ENCODE results near the gene TXNRD3.

Gene TXNRD3

GRCh38 chr3:126581569-126581968 is 73.4 kb downstream of the TXNRD3 start:
- Histone ChIP-seq H3K9ac (ENCODE audit: low read depth, low read length) (no peak overlapping the region), H3K27ac (ENCODE audit: low read depth, low read length) (no peak overlapping the region), H3K36me3 (ENCODE audit: control insufficient read depth, insufficient read depth, low read length) (no peaks in the 10 kb centered on the region), H3K4me3 (ENCODE audit: low read depth, low read length) (no peak overlapping the region), H3K4me1 (ENCODE audit: control insufficient read depth, insufficient read depth, low read length) (no peaks in the 10 kb centered on the region), H3K9me3 (ENCODE audit: control insufficient read depth, insufficient read depth, low read length) (no peaks in the 10 kb centered on the region), H3K27me3 (ENCODE audit: control insufficient read depth, insufficient read depth, low read length) (no peaks in the 10 kb centered on the region)

- no peak overlapping the region for H3K4me3 ChIP-seq (ENCODE audit: low read depth, low read length)
- H3K36me3 ChIP-seq (ENCODE audit: control insufficient read depth, insufficient read depth, low read length) = no peaks in the 10 kb centered on the region
These were observed 74.2 kb downstream of the TXNRD3 start for GRCh38 chr3:126580746-126581145.

GRCh38 chr3:126578702-126579101 is 76.2 kb downstream of the TXNRD3 start:
- no peaks in the 10 kb centered on the region for H3K27me3 ChIP-seq (ENCODE audit: control insufficient read depth, insufficient read depth, low read length)
- no peaks in the 10 kb centered on the region for H3K36me3 ChIP-seq (ENCODE audit: control insufficient read depth, insufficient read depth, low read length)
- no peaks in the 10 kb centered on the region for H3K9me3 ChIP-seq (ENCODE audit: control insufficient read depth, insufficient read depth, low read length)
- no peak overlapping the region for H3K9ac ChIP-seq (ENCODE audit: low read depth, low read length)
- H3K27ac ChIP-seq (ENCODE audit: low read depth, low read length) = no peak overlapping the region
- H3K4me3 ChIP-seq (ENCODE audit: low read depth, low read length) = no peak overlapping the region
- no peaks in the 10 kb centered on the region for H3K4me1 ChIP-seq (ENCODE audit: control insufficient read depth, insufficient read depth, low read length)

More at GRCh38 chr3:126580746-126581145, 74.2 kb downstream of the TXNRD3 start:
- Histone ChIP-seq H3K4me1 (ENCODE audit: control insufficient read depth, insufficient read depth, low read length) (no peaks in the 10 kb centered on the region), H3K9me3 (ENCODE audit: control insufficient read depth, insufficient read depth, low read length) (no peaks in the 10 kb centered on the region), H3K27ac (ENCODE audit: low read depth, low read length) (no peak overlapping the region), H3K9ac (ENCODE audit: low read depth, low read length) (no peak overlapping the region), H3K27me3 (ENCODE audit: control insufficient read depth, insufficient read depth, low read length) (no peaks in the 10 kb centered on the region)

- Histone ChIP-seq H3K4me1 (ENCODE audit: control insufficient read depth, insufficient read depth, low read length) (no peaks in the 10 kb centered on the region), H3K36me3 (ENCODE audit: control insufficient read depth, insufficient read depth, low read length) (no peaks in the 10 kb centered on the region), H3K9ac (ENCODE audit: low read depth, low read length) (no peak overlapping the region), H3K27ac (ENCODE audit: low read depth, low read length) (no peak overlapping the region), H3K9me3 (ENCODE audit: control insufficient read depth, insufficient read depth, low read length) (no peaks in the 10 kb centered on the region), H3K27me3 (ENCODE audit: control insufficient read depth, insufficient read depth, low read length) (no peaks in the 10 kb centered on the region), H3K4me3 (ENCODE audit: low read depth, low read length) (no peak overlapping the region)
These were observed 77.7 kb downstream of the TXNRD3 start for GRCh38 chr3:126577261-126577660.

- no peaks in the 10 kb centered on the region for H3K27me3 ChIP-seq (ENCODE audit: control insufficient read depth, insufficient read depth, low read length)
- H3K27ac ChIP-seq (ENCODE audit: low read depth, low read length) = no peak overlapping the region
- no peak overlapping the region for H3K4me3 ChIP-seq (ENCODE audit: low read depth, low read length)
- H3K36me3 ChIP-seq (ENCODE audit: control insufficient read depth, insufficient read depth, low read length) = no peaks in the 10 kb centered on the region
- H3K4me1 ChIP-seq (ENCODE audit: control insufficient read depth, insufficient read depth, low read length) = no peaks in the 10 kb centered on the region
- H3K9ac ChIP-seq (ENCODE audit: low read depth, low read length) = no peak overlapping the region
- H3K9me3 ChIP-seq (ENCODE audit: control insufficient read depth, insufficient read depth, low read length) = no peaks in the 10 kb centered on the region
These were observed 81.3 kb downstream of the TXNRD3 start for GRCh38 chr3:126573492-126574117.

GRCh38 chr3:126571078-126571477 is 83.8 kb downstream of the TXNRD3 start:
- Histone ChIP-seq H3K4me3 (ENCODE audit: low read depth, low read length) (no peak overlapping the region), H3K9me3 (ENCODE audit: control insufficient read depth, insufficient read depth, low read length) (no peaks in the 10 kb centered on the region), H3K4me1 (ENCODE audit: control insufficient read depth, insufficient read depth, low read length) (no peaks in the 10 kb centered on the region), H3K9ac (ENCODE audit: low read depth, low read length) (no peak overlapping the region), H3K36me3 (ENCODE audit: control insufficient read depth, insufficient read depth, low read length) (no peaks in the 10 kb centered on the region), H3K27ac (ENCODE audit: low read depth, low read length) (no peak overlapping the region), H3K27me3 (ENCODE audit: control insufficient read depth, insufficient read depth, low read length) (no peaks in the 10 kb centered on the region)

- Histone ChIP-seq H3K9ac (ENCODE audit: low read depth, low read length) (no peak overlapping the region), H3K27ac (ENCODE audit: low read depth, low read length) (no peak overlapping the region), H3K9me3 (ENCODE audit: control insufficient read depth, insufficient read depth, low read length) (no peaks in the 10 kb centered on the region), H3K4me1 (ENCODE audit: control insufficient read depth, insufficient read depth, low read length) (no peaks in the 10 kb centered on the region), H3K36me3 (ENCODE audit: control insufficient read depth, insufficient read depth, low read length) (no peaks in the 10 kb centered on the region), H3K27me3 (ENCODE audit: control insufficient read depth, insufficient read depth, low read length) (no peaks in the 10 kb centered on the region), H3K4me3 (ENCODE audit: low read depth, low read length) (no peak overlapping the region)
These were observed 84.8 kb downstream of the TXNRD3 start for GRCh38 chr3:126570103-126570541.

GRCh38 chr3:126569390-126569975 is 85.4 kb downstream of the TXNRD3 start:
- H3K9me3 ChIP-seq (ENCODE audit: control insufficient read depth, insufficient read depth, low read length) = no peaks in the 10 kb centered on the region
- H3K4me3 ChIP-seq (ENCODE audit: low read depth, low read length) = no peak overlapping the region
- no peak overlapping the region for H3K27ac ChIP-seq (ENCODE audit: low read depth, low read length)
- H3K9ac ChIP-seq (ENCODE audit: low read depth, low read length) = no peak overlapping the region
- H3K4me1 ChIP-seq (ENCODE audit: control insufficient read depth, insufficient read depth, low read length) = no peaks in the 10 kb centered on the region
- H3K36me3 ChIP-seq (ENCODE audit: control insufficient read depth, insufficient read depth, low read length) = no peaks in the 10 kb centered on the region
- H3K27me3 ChIP-seq (ENCODE audit: control insufficient read depth, insufficient read depth, low read length) = no peaks in the 10 kb centered on the region

- Histone ChIP-seq H3K27ac (ENCODE audit: low read depth, low read length) (no peak overlapping the region), H3K9me3 (ENCODE audit: control insufficient read depth, insufficient read depth, low read length) (no peaks in the 10 kb centered on the region), H3K27me3 (ENCODE audit: control insufficient read depth, insufficient read depth, low read length) (no peaks in the 10 kb centered on the region), H3K9ac (ENCODE audit: low read depth, low read length) (no peak overlapping the region), H3K4me3 (ENCODE audit: low read depth, low read length) (no peak overlapping the region), H3K4me1 (ENCODE audit: control insufficient read depth, insufficient read depth, low read length) (no peaks in the 10 kb centered on the region), H3K36me3 (ENCODE audit: control insufficient read depth, insufficient read depth, low read length) (no peaks in the 10 kb centered on the region)
These were observed 86.1 kb downstream of the TXNRD3 start for GRCh38 chr3:126568776-126569342.

GRCh38 chr3:126567696-126568438 is 87.1 kb downstream of the TXNRD3 start:
- H3K4me1 ChIP-seq (ENCODE audit: control insufficient read depth, insufficient read depth, low read length) = no peaks in the 10 kb centered on the region
- H3K27me3 ChIP-seq (ENCODE audit: control insufficient read depth, insufficient read depth, low read length) = no peaks in the 10 kb centered on the region
- no peaks in the 10 kb centered on the region for H3K9me3 ChIP-seq (ENCODE audit: control insufficient read depth, insufficient read depth, low read length)
- H3K36me3 ChIP-seq (ENCODE audit: control insufficient read depth, insufficient read depth, low read length) = no peaks in the 10 kb centered on the region
- no peak overlapping the region for H3K9ac ChIP-seq (ENCODE audit: low read depth, low read length)
- H3K27ac ChIP-seq (ENCODE audit: low read depth, low read length) = no peak overlapping the region
- H3K4me3 ChIP-seq (ENCODE audit: low read depth, low read length) = no peak overlapping the region

- no peak overlapping the region for H3K9ac ChIP-seq (ENCODE audit: low read depth, low read length)
These were observed 92.1 kb downstream of the TXNRD3 start for GRCh38 chr3:126562737-126563276.

More at GRCh38 chr3:126562737-126563276, 92.1 kb downstream of the TXNRD3 start:
- H3K36me3 ChIP-seq (ENCODE audit: control insufficient read depth, insufficient read depth, low read length) = no peaks in the 10 kb centered on the region
- H3K27me3 ChIP-seq (ENCODE audit: control insufficient read depth, insufficient read depth, low read length) = no peaks in the 10 kb centered on the region
- no peak overlapping the region for H3K4me3 ChIP-seq (ENCODE audit: low read depth, low read length)
- H3K4me1 ChIP-seq (ENCODE audit: control insufficient read depth, insufficient read depth, low read length) = no peaks in the 10 kb centered on the region
- H3K27ac ChIP-seq (ENCODE audit: low read depth, low read length) = no peak overlapping the region
- H3K9me3 ChIP-seq (ENCODE audit: control insufficient read depth, insufficient read depth, low read length) = no peaks in the 10 kb centered on the region
